PFSK-1 (cell line): Measurements from ENCODE around the gene ZSWIM6.

Experiments
- FOXP2 ChIP-seq: optimal IDR thresholded peaks from 2 replicates; pipeline ENCODE3; 2011; ENCODE audit warnings: borderline replicate concordance, control low read depth, inconsistent platforms; ENCODE audit not compliant: insufficient read depth; ENCODE audit errors: extremely low read length, extremely low read depth
- POLR2AphosphoS5 ChIP-seq: IDR thresholded peaks from 2 replicates; pipeline ENCODE4 v1.6.1; 2012; ENCODE audit warnings: low read depth, mild to moderate bottlenecking, control low read depth, low read length, moderate library complexity
- REST ChIP-seq, 2 experiments: IDR thresholded peaks; 2 replicates each; pipeline versions ENCODE4 v1.6.1 to v1.8.0; 2011 to 2012; ENCODE audit warnings: low read depth in 2 of 2, low read length in 2 of 2, control low read depth in 1 of 2, inconsistent platforms in 1 of 2, mild to moderate bottlenecking in 1 of 2, moderate library complexity in 1 of 2; ENCODE audit not compliant: insufficient read depth in 1 of 2
- SIN3A ChIP-seq: IDR thresholded peaks from 2 replicates; pipeline ENCODE4 v1.6.1; 2012; ENCODE audit warnings: mild to moderate bottlenecking, low read length, moderate library complexity, borderline replicate concordance; ENCODE audit not compliant: insufficient read depth
- TAF1 ChIP-seq: IDR thresholded peaks from 2 replicates; pipeline ENCODE4 v1.6.1; 2012; ENCODE audit warnings: low read length, control low read depth, borderline replicate concordance; ENCODE audit not compliant: insufficient read depth

Gene ZSWIM6

GRCh38 chr5:61460471-61460870 lies 128.4 kb downstream of the ZSWIM6 start:
- TF ChIP-seq SIN3A (no peak), POLR2AphosphoS5 (no peak), FOXP2 (no peak), TAF1 (no peak), REST (IDR thresholded peaks at IDR 0.05; ENCODE audit: insufficient read depth in 1 of 2, low read depth in 2 of 2, low read length in 2 of 2) (no peak)

- no peak for TF ChIP-seq POLR2AphosphoS5
- TF ChIP-seq FOXP2: no peak
- TF ChIP-seq TAF1: no peak
Observed at GRCh38 chr5:61461417-61461816, 129.4 kb downstream of the ZSWIM6 start.

GRCh38 chr5:61461926-61462325 lies 129.9 kb downstream of the ZSWIM6 start:
- TF ChIP-seq TAF1 (no peak), SIN3A (no peak), POLR2AphosphoS5 (no peak), FOXP2 (no peak), REST (IDR thresholded peaks at IDR 0.05; ENCODE audit: insufficient read depth in 1 of 2, low read depth in 2 of 2, low read length in 2 of 2) (no peak)

GRCh38 chr5:61463596-61463995 lies 131.5 kb downstream of the ZSWIM6 start:
- TF ChIP-seq TAF1: no peak
- no peak for TF ChIP-seq POLR2AphosphoS5
- TF ChIP-seq REST (IDR thresholded peaks at IDR 0.05; ENCODE audit: insufficient read depth in 1 of 2, low read depth in 2 of 2, low read length in 2 of 2): no peak
- no peak for TF ChIP-seq FOXP2
- no peak for TF ChIP-seq SIN3A

GRCh38 chr5:61464512-61464911 lies 132.5 kb downstream of the ZSWIM6 start:
- TF ChIP-seq FOXP2: no peak
- TF ChIP-seq TAF1: no peak
- TF ChIP-seq REST (IDR thresholded peaks at IDR 0.05; ENCODE audit: insufficient read depth in 1 of 2, low read depth in 2 of 2, low read length in 2 of 2): no peak
- no peak for TF ChIP-seq POLR2AphosphoS5
- no peak for TF ChIP-seq SIN3A
